ENCODE data around the gene SNX13.

DNA sequence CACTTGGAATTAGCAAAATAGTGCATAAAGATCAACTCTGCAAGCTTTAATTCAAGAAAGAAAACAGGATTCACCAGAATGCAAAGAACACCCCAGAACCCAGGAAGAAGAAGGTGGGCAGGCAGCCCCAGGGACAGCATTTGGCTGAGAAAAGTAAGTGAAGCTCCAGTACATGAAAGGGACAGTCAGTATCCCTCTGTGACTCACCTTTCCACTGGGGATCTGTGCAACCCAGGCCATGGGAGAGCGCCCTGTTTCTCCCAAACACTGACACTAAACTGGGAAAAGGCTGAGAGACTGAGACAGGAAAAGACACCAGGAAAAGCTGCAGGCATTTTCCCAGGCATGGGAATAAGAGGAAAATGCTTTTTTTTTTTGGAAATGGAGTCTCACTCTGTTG, 28.2 kb downstream of the SNX13 start:
- TF ChIP-seq FOXK2 (conservative IDR thresholded peaks at IDR 0.05 in 1 of 2, IDR thresholded peaks at IDR 0.05 in 1 of 2; ENCODE audit: low read depth in 2 of 2): no peak
- no peak for TF ChIP-seq MCM5 (IDR thresholded peaks at IDR 0.05; ENCODE audit: low read depth)
- no peak for TF ChIP-seq CBX8 (IDR thresholded peaks at IDR 0.05; ENCODE audit: borderline replicate concordance, extremely low read depth, low read depth, low read length, poor library complexity, severe bottlenecking)
- TF ChIP-seq TBL1XR1 (IDR thresholded peaks at IDR 0.05; ENCODE audit: low read length in 2 of 2): no peak
- no peak for TF ChIP-seq NONO (IDR thresholded peaks at IDR 0.05; ENCODE audit: low read depth in 2 of 2, low read length in 1 of 2)
- no peak for TF ChIP-seq SMC3 (conservative IDR thresholded peaks at IDR 0.05; ENCODE audit: insufficient read depth, low read depth, low read length)
- TF ChIP-seq EZH2 (IDR thresholded peaks at IDR 0.05; ENCODE audit: borderline replicate concordance, low read depth, low read length): no peak
- TF ChIP-seq POLR3A (IDR thresholded peaks at IDR 0.05; ENCODE audit: borderline replicate concordance, extremely low read depth, insufficient read depth, insufficient read length): no peak
- TF ChIP-seq BDP1 (IDR thresholded peaks at IDR 0.05; ENCODE audit: insufficient read depth, insufficient read length): no peak
- no peak for TF ChIP-seq POLR2A (conservative IDR thresholded peaks at IDR 0.05)

Data from K562 (cell line).